CD4-positive, alpha-beta T cell (primary cell): ENCODE results near the gene CFAP100. TPM values are rescaled to one million over a fixed set of nuclear protein-coding genes. Genes with fewer than 3 reads are reported as not detected.

ENCODE experiments used
- ATAC-seq: fragments of 200-7000 bp; cut with Tn5 transposase; one replicate; pipeline ENCODE4 v1.10.0; 2022; ENCODE audit warnings: mild to moderate bottlenecking; ENCODE audit not compliant: poor library complexity
- CTCF ChIA-PET: fragments of 350-600 bp; sonication (Branson Sonifier 250); formaldehyde crosslinking; loops from one replicate; lab custom pipeline; 2021; ENCODE audit warnings: antibody characterized with exemption, inconsistent platforms; lab: Charles Lee
- POLR2A ChIA-PET: fragments of 350-600 bp; sonication (Branson Sonifier 250); formaldehyde crosslinking; loops from one replicate; lab custom pipeline; 2021; ENCODE audit warnings: antibody characterized with exemption, inconsistent platforms; lab: Charles Lee
- DNase-seq, 14 experiments: peaks; one replicate each; pipeline ENCODE4 v3.0.0-alpha.2; 2013 to 2020; ENCODE audit warnings: mixed read lengths in 2 of 14
- H3K27ac ChIP-seq, 2 donors: one replicate each; pipeline versions ENCODE4 v1.5.1 to v1.7.0; 2013; ENCODE audit warnings: low read length in 2 of 2, low read depth in 1 of 2, mild to moderate bottlenecking in 1 of 2
- H3K27me3 ChIP-seq, 2 experiments: 1 replicate in 1 of 2; 2 replicates in 1 of 2; pipeline versions ENCODE4 v1.6.1 to v1.7.0; 2013; ENCODE audit warnings: low read length in 2 of 2, control low read depth in 1 of 2, mild to moderate bottlenecking in 1 of 2, moderate library complexity in 1 of 2; ENCODE audit not compliant: insufficient read depth in 2 of 2, control insufficient read depth in 1 of 2
- H3K36me3 ChIP-seq: one replicate; pipeline ENCODE4 v1.6.1; 2013; ENCODE audit warnings: low read length, control low read depth; ENCODE audit not compliant: insufficient read depth
- H3K4me1 ChIP-seq: one replicate; pipeline ENCODE4 v1.6.1; 2013; ENCODE audit warnings: low read length, control low read depth; ENCODE audit not compliant: insufficient read depth
- H3K4me3 ChIP-seq: one replicate; pipeline ENCODE4 v1.5.1; 2013; ENCODE audit warnings: mild to moderate bottlenecking, low read length, moderate library complexity
- H3K9me3 ChIP-seq, 2 experiments: 1 replicate in 1 of 2; 2 replicates in 1 of 2; pipeline versions ENCODE4 v1.6.1 to v1.7.0; 2013; ENCODE audit warnings: low read length in 2 of 2, mild to moderate bottlenecking in 2 of 2, control low read depth in 1 of 2, moderate library complexity in 1 of 2; ENCODE audit not compliant: control insufficient read depth in 1 of 2, insufficient read depth in 1 of 2
- H3K27ac Mint-ChIP-seq: one replicate; pipeline ENCODE4 v1.8.0; 2020; ENCODE audit warnings: mixed read lengths
- H3K27me3 Mint-ChIP-seq: one replicate; pipeline ENCODE4 v1.8.0; 2021; ENCODE audit warnings: mixed read lengths
- H3K36me3 Mint-ChIP-seq: one replicate; pipeline ENCODE4 v1.8.0; 2021; ENCODE audit warnings: low read depth, mixed read lengths
- H3K4me1 Mint-ChIP-seq: one replicate; pipeline ENCODE4 v1.8.0; 2021; ENCODE audit warnings: low read depth, mixed read lengths
- H3K4me3 Mint-ChIP-seq: one replicate; pipeline ENCODE4 v1.8.0; 2020; ENCODE audit warnings: mild to moderate bottlenecking, mixed read lengths
- H3K9me3 Mint-ChIP-seq: one replicate; pipeline ENCODE4 v1.8.0; 2020; ENCODE audit warnings: mixed read lengths
- CTCF ChIP-seq: fragments of 200-600 bp; IDR thresholded peaks from one replicate; pipeline ENCODE4 v1.8.0; 2022; ENCODE audit warnings: antibody characterized with exemption, mild to moderate bottlenecking
- intact Hi-C, 2 experiments: fragments of 100-400 bp; cut with DNase I in 1 of 2; cut with micrococcal nuclease in 1 of 2; formaldehyde crosslinking; loops; one replicate each; pipeline versions ENCODE4 v1.15.1 to v1.9.0; 2023 to 2025; cut with DNase I, micrococcal nuclease
- total RNA-seq, 174 experiments: library from RNA in 2 of 174; stranded (reverse) in 2 of 174; gene quantifications; one replicate each; pipeline ENCODE4 v1.2.3 and lab custom pipeline; 2021 to 2026

The CFAP100 gene
- total RNA-seq, 2 experiments from 2014 or later, result not detected

GRCh38 chr3:126483321-126483761 is 88.6 kb downstream of the CFAP100 start:
- DNase-seq, result no peak
- Mint-ChIP-seq H3K4me1 (peaks cover 11% of the 10 kb centered on the region), H3K27ac (no peak overlapping the region), H3K9me3 (no peaks in the 10 kb centered on the region), H3K36me3 (no peaks in the 10 kb centered on the region), H3K27me3 (no peaks in the 10 kb centered on the region), H3K4me3 (no peak overlapping the region)
- ChIA-PET CTCF (no interaction called here), POLR2A (no interaction called here)
- Histone ChIP-seq H3K9me3 (no peaks in the 10 kb centered on the region), H3K4me3 (no peak overlapping the region), H3K27ac (no peak overlapping the region), H3K4me1 (peaks cover 13% of the 10 kb centered on the region), H3K36me3 (no peaks in the 10 kb centered on the region), H3K27me3 (no peaks in the 10 kb centered on the region)
- no peak for ATAC-seq
- TF ChIP-seq CTCF, result no peak
- intact Hi-C loops, result no loop called here

DNA sequence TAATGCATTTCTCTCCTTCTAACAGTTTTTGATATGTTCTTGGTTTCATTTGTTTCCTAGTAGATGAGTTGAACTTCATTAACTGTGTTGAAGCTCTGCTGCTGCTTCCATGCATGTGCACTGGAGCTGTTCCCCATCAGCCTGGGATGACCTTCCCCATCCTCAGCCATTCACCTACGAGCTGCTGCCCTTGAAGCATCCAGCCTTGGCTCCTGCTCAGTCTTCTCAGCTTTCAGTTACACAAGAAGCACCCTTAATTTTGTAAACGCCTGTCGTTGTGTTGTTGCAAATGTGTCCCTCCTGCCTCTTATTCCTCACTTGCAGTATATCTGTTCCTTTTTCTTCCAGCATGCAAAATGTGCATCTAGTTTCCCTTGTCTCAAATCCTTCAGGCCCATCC is 89.4 kb downstream of the CFAP100 start:
- H3K36me3 ChIP-seq, result no peaks in the 10 kb centered on the region
- no peaks in the 10 kb centered on the region for H3K9me3 ChIP-seq
- no peaks in the 10 kb centered on the region for H3K36me3 Mint-ChIP-seq
- no peaks in the 10 kb centered on the region for H3K9me3 Mint-ChIP-seq
- intact Hi-C loops, result no loop called here
- H3K4me1 Mint-ChIP-seq, result peaks cover 11% of the 10 kb centered on the region
- CTCF ChIA-PET, result no interaction called here
- ATAC-seq (no peak), DNase-seq (no peak)
- POLR2A ChIA-PET, result no interaction called here
- no peak overlapping the region for H3K27ac ChIP-seq
- H3K27me3 Mint-ChIP-seq, result no peaks in the 10 kb centered on the region
- H3K27me3 ChIP-seq, result no peaks in the 10 kb centered on the region
- H3K4me1 ChIP-seq, result peaks cover 13% of the 10 kb centered on the region
- no peak overlapping the region for H3K27ac Mint-ChIP-seq
- TF ChIP-seq CTCF, result no peak
- H3K4me3 ChIP-seq, result no peak overlapping the region
- no peak overlapping the region for H3K4me3 Mint-ChIP-seq

GRCh38 chr3:126484662-126485061 is 90.0 kb downstream of the CFAP100 start:
- POLR2A ChIA-PET, result no interaction called here
- Mint-ChIP-seq H3K27me3 (no peaks in the 10 kb centered on the region), H3K4me1 (peaks cover 11% of the 10 kb centered on the region), H3K27ac (no peak overlapping the region), H3K36me3 (no peaks in the 10 kb centered on the region), H3K9me3 (no peaks in the 10 kb centered on the region), H3K4me3 (no peak overlapping the region)
- CTCF ChIA-PET, result no interaction called here
- Histone ChIP-seq H3K4me3 (no peak overlapping the region), H3K4me1 (peaks cover 13% of the 10 kb centered on the region), H3K27ac (no peak overlapping the region), H3K27me3 (no peaks in the 10 kb centered on the region), H3K36me3 (no peaks in the 10 kb centered on the region), H3K9me3 (no peaks in the 10 kb centered on the region)
- TF ChIP-seq CTCF, result no peak
- intact Hi-C loops, result no loop called here
- no peak for ATAC-seq
- no peak for DNase-seq
